Esophagus muscularis mucosa (tissue), 4 donors: ENCODE measurements around the gene WDR89.

Experiments used
- EP300 ChIP-seq: sonication (generic); formaldehyde crosslinking; IDR thresholded peaks from one replicate; pipeline ENCODE4 v1.6.1; 2017; ENCODE audit warnings: antibody characterized with exemption
- POLR2A ChIP-seq: fragments of 450-650 bp; IDR thresholded peaks from one replicate; pipeline ENCODE4 v1.6.1; 2017; ENCODE audit warnings: antibody characterized with exemption, moderate library complexity, mild to moderate bottlenecking, low read depth
- POLR2AphosphoS5 ChIP-seq, 2 donors: sonication (generic); formaldehyde crosslinking; IDR thresholded peaks; one replicate each; pipeline ENCODE4 v1.6.1; 2017; ENCODE audit warnings: antibody characterized with exemption in 2 of 2
- TF ChIP-seq, protein P1 (sequence below), 3 experiments: fragments of 200-600 bp in 2 of 3; fragments of 450-650 bp in 1 of 3; sonication (generic) in 2 of 3; IDR thresholded peaks; one replicate each; pipeline ENCODE4 v1.5.1; 2017 to 2019; ENCODE audit warnings: antibody characterized with exemption in 3 of 3, mild to moderate bottlenecking in 2 of 3, moderate library complexity in 1 of 3

DNA sequence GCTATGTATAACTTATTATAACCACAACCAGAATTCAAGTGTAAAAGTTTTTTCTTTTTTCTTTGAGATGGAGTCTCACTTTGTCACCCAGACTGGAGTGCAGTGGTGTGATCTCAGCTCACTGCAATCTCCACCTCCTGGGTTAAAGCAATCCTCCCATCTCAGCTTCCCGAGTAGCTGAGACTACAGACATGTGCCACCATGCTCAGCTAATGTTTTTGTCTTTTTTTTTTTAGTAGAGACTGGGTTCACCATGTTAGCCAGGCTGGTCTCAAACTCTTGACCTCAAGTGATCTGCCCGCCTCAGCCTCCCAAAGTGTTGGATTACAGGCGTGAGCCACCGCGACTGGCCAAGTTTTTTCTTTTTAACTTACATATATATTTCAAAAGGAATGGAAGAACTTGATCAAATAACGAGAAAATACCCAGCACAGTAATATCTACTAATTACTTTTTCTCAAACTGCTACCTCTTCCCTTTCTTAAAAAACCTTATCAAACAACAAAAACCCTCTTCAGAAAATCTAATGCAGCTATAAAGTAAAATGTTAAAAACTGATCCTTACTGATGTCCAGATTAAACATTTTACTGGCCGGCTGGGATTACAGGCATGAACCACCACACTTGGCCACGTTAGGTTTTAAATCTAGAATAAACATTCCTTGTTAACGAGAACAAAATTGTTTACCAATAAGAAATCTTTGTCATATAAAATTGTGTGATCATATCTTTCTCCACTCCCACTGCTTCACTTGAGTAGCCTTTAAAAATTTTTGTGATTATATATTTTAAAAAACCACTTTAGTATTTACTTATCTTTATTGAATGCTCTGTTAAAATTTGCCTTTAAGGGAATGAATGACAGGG is 41.3 kb upstream of the WDR89 start:
- TF ChIP-seq, protein P1, sequence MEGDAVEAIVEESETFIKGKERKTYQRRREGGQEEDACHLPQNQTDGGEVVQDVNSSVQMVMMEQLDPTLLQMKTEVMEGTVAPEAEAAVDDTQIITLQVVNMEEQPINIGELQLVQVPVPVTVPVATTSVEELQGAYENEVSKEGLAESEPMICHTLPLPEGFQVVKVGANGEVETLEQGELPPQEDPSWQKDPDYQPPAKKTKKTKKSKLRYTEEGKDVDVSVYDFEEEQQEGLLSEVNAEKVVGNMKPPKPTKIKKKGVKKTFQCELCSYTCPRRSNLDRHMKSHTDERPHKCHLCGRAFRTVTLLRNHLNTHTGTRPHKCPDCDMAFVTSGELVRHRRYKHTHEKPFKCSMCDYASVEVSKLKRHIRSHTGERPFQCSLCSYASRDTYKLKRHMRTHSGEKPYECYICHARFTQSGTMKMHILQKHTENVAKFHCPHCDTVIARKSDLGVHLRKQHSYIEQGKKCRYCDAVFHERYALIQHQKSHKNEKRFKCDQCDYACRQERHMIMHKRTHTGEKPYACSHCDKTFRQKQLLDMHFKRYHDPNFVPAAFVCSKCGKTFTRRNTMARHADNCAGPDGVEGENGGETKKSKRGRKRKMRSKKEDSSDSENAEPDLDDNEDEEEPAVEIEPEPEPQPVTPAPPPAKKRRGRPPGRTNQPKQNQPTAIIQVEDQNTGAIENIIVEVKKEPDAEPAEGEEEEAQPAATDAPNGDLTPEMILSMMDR (IDR thresholded peaks at IDR 0.05): no peak
- TF ChIP-seq POLR2AphosphoS5 (IDR thresholded peaks at IDR 0.05): no peak
- TF ChIP-seq POLR2A: no peak
- TF ChIP-seq EP300: no peak
